ENCODE results near the gene RANBP10. TPM values are rescaled to one million over a fixed set of nuclear protein-coding genes. Genes with fewer than 3 reads are reported as not detected.
A peak's percentile ranks its signal among the peaks of the same experiment; 100 is the strongest.

Gene RANBP10
- total and polyA plus RNA-seq, 9 of the 15 experiments (the other 6 are each of a cell fraction or from before 2014, with no cell fraction given) = 0.61 to 19.3 (median 5.9) TPM

- TF ChIP-seq ZNF740 (CRISPR knock-in tag; IDR thresholded peaks at IDR 0.05) (no peak), ZNF740 (tag; IDR thresholded peaks at IDR 0.05) (no peak), CHD2 (IDR thresholded peaks at IDR 0.05; ENCODE audit: low read depth, low read length) (peak; percentile 73; the same call in 1 of the 2 replicates), FOXP4 (CRISPR knock-in tag; IDR thresholded peaks at IDR 0.05; ENCODE audit: borderline replicate concordance) (no peak), FOXK2 (conservative IDR thresholded peaks at IDR 0.05 in 1 of 2, IDR thresholded peaks at IDR 0.05 in 1 of 2; ENCODE audit: low read depth in 2 of 2) (peak; percentile 55 to 64; a peak in 3 of 4 replicates), GABPB1 (CRISPR knock-in tag; IDR thresholded peaks at IDR 0.05) (no peak), SIN3B (IDR thresholded peaks at IDR 0.05; ENCODE audit: low read depth) (no peak), MNT (conservative IDR thresholded peaks at IDR 0.05) (peak in 1 of 2 experiments; percentile 50; a peak in 1 of 4 replicates), RB1 (IDR thresholded peaks at IDR 0.05; ENCODE audit: low read depth) (no peak), NELFE (IDR thresholded peaks at IDR 0.05; ENCODE audit: insufficient read depth, insufficient read length) (no peak), HDAC6 (IDR thresholded peaks at IDR 0.05; ENCODE audit: low read depth, low read length) (no peak), HOMEZ (CRISPR knock-in tag; IDR thresholded peaks at IDR 0.05) (no peak), POLR2AphosphoS2 (IDR thresholded peaks at IDR 0.05; ENCODE audit: low read length) (no peak), SREBF2 (CRISPR knock-in tag; IDR thresholded peaks at IDR 0.05) (no peak), XRCC3 (IDR thresholded peaks at IDR 0.05) (no peak), FOXJ2 (tag; IDR thresholded peaks at IDR 0.05) (peak; percentile 81), ZNF778 (CRISPR knock-in tag; IDR thresholded peaks at IDR 0.05) (no peak), ZFP36 (IDR thresholded peaks at IDR 0.05; ENCODE audit: low read depth, low read length, partially characterized antibody) (no peak), CC2D1A (IDR thresholded peaks at IDR 0.05) (no peak)
Observed at GRCh38 chr16:67773099-67773498, 33.3 kb downstream of the RANBP10 start (continued).
